ENCODE measurements around the gene RSPH3. TPM values are rescaled to one million over a fixed set of nuclear protein-coding genes. Genes with fewer than 3 reads are reported as not detected.

RSPH3 gene
- total and polyA plus RNA-seq, 2 of the 13 experiments (the other 11 are each of a cell fraction or from before 2014, with no cell fraction given): 1.3 to 3.5 TPM

DNA sequence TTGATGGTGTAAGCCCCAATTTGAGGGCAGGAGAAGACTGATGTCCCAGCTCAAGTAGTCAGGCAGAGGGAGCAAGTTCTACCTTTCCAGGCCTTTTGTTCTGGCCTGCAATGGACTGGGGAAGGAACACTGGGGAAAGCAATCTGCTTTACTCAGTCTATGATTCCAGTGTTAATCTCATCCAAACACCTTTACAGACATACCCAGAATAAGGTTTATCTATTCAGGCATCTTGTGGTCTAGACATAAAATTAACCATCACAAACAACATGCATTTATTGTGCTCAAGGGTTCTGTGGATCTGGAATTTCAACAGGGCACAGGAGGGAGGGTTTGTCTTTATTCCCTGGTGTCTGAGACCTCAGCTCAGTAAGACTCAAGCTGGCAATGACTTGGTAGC is 14.4 kb upstream of the RSPH3 start:
- CTCF ChIA-PET (ENCODE audit: low intra/inter-chr PET ratio, low total read pairs): no interaction called here
- no peaks in the 10 kb centered on the region for H3K79me2 ChIP-seq (ENCODE audit: insufficient read depth, low read length)
- no peak for ATAC-seq
- BruUV-seq (replicated peaks): no TSS peak
- H3K27me3 ChIP-seq (ENCODE audit: control insufficient read depth in 1 of 2, insufficient read depth in 2 of 2, low read length in 2 of 2): 0 out of 5 replicates have a peak, but pooled peaks cover 0 to 2% of the 10 kb centered on the region in 2 experiments
- no peak for FAIRE-seq
- in situ Hi-C loops (cut with HindIII; ENCODE audit: extremely low pct_ligation_motif_present, low pct_unique_long_range_greater_than_20kb) (no loop called here), intact Hi-C loops (cut with micrococcal nuclease; ENCODE audit: unreplicated experiment) (no loop called here)
- no peaks in the 10 kb centered on the region for H4K20me1 ChIP-seq (ENCODE audit: insufficient read depth, low read length)
- H3K36me3 ChIP-seq (replicated peaks in 1 of 2; ENCODE audit: control insufficient read depth in 1 of 2, insufficient read depth in 2 of 2, low read length in 2 of 2): no peaks in the 10 kb centered on the region
- DNase-seq (ENCODE audit: low spot score): no peak
- H3K4me3 ChIP-seq (replicated peaks in 1 of 3; ENCODE audit: insufficient read depth in 1 of 3, low read depth in 2 of 3, low read length in 3 of 3): no peak overlapping the region
- no peak overlapping the region for H3K4me2 ChIP-seq (ENCODE audit: low read depth, low read length)
- no peaks in the 10 kb centered on the region for H3K4me1 ChIP-seq (ENCODE audit: insufficient read depth, low read length)
- no peak overlapping the region for H3K27ac ChIP-seq (ENCODE audit: extremely low read length, insufficient read depth, low read length)
- no peak overlapping the region for H3K9ac ChIP-seq (ENCODE audit: insufficient read depth, low read depth, low read length)
- POLR2A ChIA-PET: no interaction called here
- 0 out of 2 replicates have a peak, but pooled peaks cover 6% of the 10 kb centered on the region for H3K9me3 ChIP-seq (ENCODE audit: low read length)
- no peak overlapping the region for H2AFZ ChIP-seq (ENCODE audit: low read length)
- TF ChIP-seq THAP11 (CRISPR knock-in tag; IDR thresholded peaks at IDR 0.05) (no peak), ZNF318 (CRISPR knock-in tag; IDR thresholded peaks at IDR 0.05) (no peak), MED8 (CRISPR knock-in tag; IDR thresholded peaks at IDR 0.05; ENCODE audit: insufficient replicate concordance) (no peak), RFX5 (IDR thresholded peaks at IDR 0.05; ENCODE audit: low read depth, low read length) (no peak), U2AF1 (optimal IDR thresholded peaks at IDR 0.05; ENCODE audit: low read depth, low read length) (no peak), ZNF766 (CRISPR knock-in tag; IDR thresholded peaks at IDR 0.05; ENCODE audit: borderline replicate concordance) (no peak), FOXM1 (CRISPR knock-in tag; IDR thresholded peaks at IDR 0.05) (no peak), RBM22 (optimal IDR thresholded peaks at IDR 0.05; ENCODE audit: low read length) (no peak), POLR2AphosphoS2 (IDR thresholded peaks at IDR 0.05; ENCODE audit: low read depth, low read length) (no peak), ZNF576 (CRISPR knock-in tag; IDR thresholded peaks at IDR 0.05) (no peak), JDP2 (CRISPR knock-in tag; IDR thresholded peaks at IDR 0.05; ENCODE audit: borderline replicate concordance) (no peak), ZBTB44 (CRISPR knock-in tag; IDR thresholded peaks at IDR 0.05) (no peak), YEATS4 (CRISPR knock-in tag; IDR thresholded peaks at IDR 0.05; ENCODE audit: borderline replicate concordance) (no peak), TAF1 (CRISPR knock-in tag; IDR thresholded peaks at IDR 0.05) (no peak)
- TF ChIP-seq, protein P1, sequence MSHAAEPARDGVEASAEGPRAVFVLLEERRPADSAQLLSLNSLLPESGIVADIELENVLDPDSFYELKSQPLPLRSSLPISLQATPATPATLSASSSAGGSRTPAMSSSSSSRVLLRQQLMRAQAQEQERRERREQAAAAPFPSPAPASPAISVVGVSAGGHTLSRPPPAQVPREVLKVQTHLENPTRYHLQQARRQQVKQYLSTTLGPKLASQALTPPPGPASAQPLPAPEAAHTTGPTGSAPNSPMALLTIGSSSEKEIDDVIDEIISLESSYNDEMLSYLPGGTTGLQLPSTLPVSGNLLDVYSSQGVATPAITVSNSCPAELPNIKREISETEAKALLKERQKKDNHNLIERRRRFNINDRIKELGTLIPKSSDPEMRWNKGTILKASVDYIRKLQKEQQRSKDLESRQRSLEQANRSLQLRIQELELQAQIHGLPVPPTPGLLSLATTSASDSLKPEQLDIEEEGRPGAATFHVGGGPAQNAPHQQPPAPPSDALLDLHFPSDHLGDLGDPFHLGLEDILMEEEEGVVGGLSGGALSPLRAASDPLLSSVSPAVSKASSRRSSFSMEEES (CRISPR knock-in tag; IDR thresholded peaks at IDR 0.05): no peak
